Large intestine (tissue), 3 donors: ENCODE data around the gene RASA3. TPM values are rescaled to one million over a fixed set of nuclear protein-coding genes. Genes with fewer than 3 reads are reported as not detected.

Source experiments
- DNase-seq, 2 donors: peaks; one replicate each; pipeline versions ENCODE4 v3.0.0 to v3.0.0-alpha.2; 2013
- H3K27ac ChIP-seq: one replicate; pipeline ENCODE4 v1.5.1; 2013; ENCODE audit warnings: low read length
- H3K27me3 ChIP-seq: 2 replicates; pipeline ENCODE4 v1.6.1; 2013; ENCODE audit warnings: low read length; ENCODE audit not compliant: control insufficient read depth, insufficient read depth
- H3K36me3 ChIP-seq: 2 replicates; pipeline ENCODE4 v1.6.1; 2013; ENCODE audit warnings: low read length; ENCODE audit not compliant: control insufficient read depth, insufficient read depth
- H3K4me1 ChIP-seq: one replicate; pipeline ENCODE4 v1.6.1; 2013; ENCODE audit warnings: low read length; ENCODE audit not compliant: control insufficient read depth, insufficient read depth
- H3K4me3 ChIP-seq: one replicate; pipeline ENCODE4 v1.5.1; 2013; ENCODE audit warnings: low read length
- H3K9me3 ChIP-seq: one replicate; pipeline ENCODE4 v1.6.1; 2013; ENCODE audit warnings: mild to moderate bottlenecking, low read depth, low read length, moderate library complexity; ENCODE audit not compliant: control insufficient read depth
- WGBS: methylation state at CpG from one replicate; pipeline ENCODE4 v1.1.5; 2013; ENCODE audit warnings: low lambda C conversion rate; ENCODE audit not compliant: insufficient coverage; 5-methylcytosine and 5-hydroxymethylcytosine counted together
- polyA plus RNA-seq: library from polyadenylated mRNA; unstranded; fragments of 120-200 nt; gene quantifications from one replicate; pipeline ENCODE4 v1.2.1, GENCODE V29; 2013

RASA3 gene
- polyA plus RNA-seq, 1 donor, result 8.3 TPM

GRCh38 chr13:114008964-114009589 lies 123.3 kb downstream of the RASA3 start:
- H3K36me3 ChIP-seq, result peaks cover 26% of the 10 kb centered on the region
- DNase-seq, result no peak

GRCh38 chr13:114007566-114007965 lies 124.9 kb downstream of the RASA3 start:
- Histone ChIP-seq H3K36me3 (peaks cover 25% of the 10 kb centered on the region), H3K27ac (no peak overlapping the region), H3K4me3 (no peak overlapping the region), H3K4me1 (no peaks in the 10 kb centered on the region), H3K27me3 (no peaks in the 10 kb centered on the region), H3K9me3 (peaks cover 4% of the 10 kb centered on the region)
- WGBS, result no CpG with 5 or more reads among the region's 12 CpGs
- DNase-seq, result no peak

More at GRCh38 chr13:114008964-114009589, 123.3 kb downstream of the RASA3 start:
- Histone ChIP-seq H3K9me3 (peaks cover 4% of the 10 kb centered on the region), H3K4me1 (no peaks in the 10 kb centered on the region), H3K4me3 (no peak overlapping the region), H3K27me3 (no peaks in the 10 kb centered on the region), H3K27ac (no peak overlapping the region)
- WGBS, result no CpG with 5 or more reads among the region's 33 CpGs

- H3K36me3 ChIP-seq, result peaks cover 20% of the 10 kb centered on the region
- H3K27me3 ChIP-seq, result no peaks in the 10 kb centered on the region
- WGBS, result no CpG with 5 or more reads among the region's 15 CpGs
- no peak for DNase-seq
- peaks cover 2% of the 10 kb centered on the region for H3K9me3 ChIP-seq
- H3K27ac ChIP-seq, result no peak overlapping the region
- H3K4me3 ChIP-seq, result no peak overlapping the region
- H3K4me1 ChIP-seq, result no peaks in the 10 kb centered on the region
These were observed 127.2 kb downstream of the RASA3 start for GRCh38 chr13:114005206-114005724.

- peaks cover 15% of the 10 kb centered on the region for H3K36me3 ChIP-seq
- WGBS, result 50% methylated on average over 1 of the region's 41 CpGs
- peak in 1 of 2 donors; percentile 14 for DNase-seq
- no peak overlapping the region for H3K27ac ChIP-seq
- no peaks in the 10 kb centered on the region for H3K4me1 ChIP-seq
- no peaks in the 10 kb centered on the region for H3K9me3 ChIP-seq
- H3K27me3 ChIP-seq, result no peaks in the 10 kb centered on the region
- no peak overlapping the region for H3K4me3 ChIP-seq
These were observed 127.8 kb downstream of the RASA3 start for GRCh38 chr13:114004420-114005205.

GRCh38 chr13:114002771-114003321 lies 129.6 kb downstream of the RASA3 start:
- no peaks in the 10 kb centered on the region for H3K9me3 ChIP-seq
- H3K4me1 ChIP-seq, result no peaks in the 10 kb centered on the region
- peaks cover 8% of the 10 kb centered on the region for H3K36me3 ChIP-seq
- no peaks in the 10 kb centered on the region for H3K27me3 ChIP-seq
- H3K27ac ChIP-seq, result no peak overlapping the region
- WGBS, result no CpG with 5 or more reads among the region's 24 CpGs
- DNase-seq, result no peak
- H3K4me3 ChIP-seq, result no peak overlapping the region

GRCh38 chr13:114002009-114002544 lies 130.3 kb downstream of the RASA3 start:
- WGBS, result 80% methylated on average over 1 of the region's 27 CpGs
- Histone ChIP-seq H3K4me3 (no peak overlapping the region), H3K36me3 (peaks cover 8% of the 10 kb centered on the region), H3K4me1 (no peaks in the 10 kb centered on the region), H3K27me3 (no peaks in the 10 kb centered on the region), H3K9me3 (no peaks in the 10 kb centered on the region), H3K27ac (no peak overlapping the region)
- no peak for DNase-seq

- peaks cover 8% of the 10 kb centered on the region for H3K36me3 ChIP-seq
- no peak overlapping the region for H3K4me3 ChIP-seq
- H3K9me3 ChIP-seq, result no peaks in the 10 kb centered on the region
- no CpG with 5 or more reads among the region's 46 CpGs for WGBS
- no peaks in the 10 kb centered on the region for H3K27me3 ChIP-seq
- no peak overlapping the region for H3K27ac ChIP-seq
- DNase-seq, result no peak
- H3K4me1 ChIP-seq, result no peaks in the 10 kb centered on the region
These were observed 131.0 kb downstream of the RASA3 start for GRCh38 chr13:114001331-114002008.

- H3K27ac ChIP-seq, result no peak overlapping the region
- H3K4me1 ChIP-seq, result no peaks in the 10 kb centered on the region
- no peak for DNase-seq
- H3K4me3 ChIP-seq, result no peak overlapping the region
- 80% methylated on average over 1 of the region's 26 CpGs for WGBS
- H3K27me3 ChIP-seq, result no peaks in the 10 kb centered on the region
- peaks cover 3% of the 10 kb centered on the region for H3K9me3 ChIP-seq
- peaks cover 12% of the 10 kb centered on the region for H3K36me3 ChIP-seq
These were observed 132.0 kb downstream of the RASA3 start for GRCh38 chr13:114000151-114001040.

GRCh38 chr13:113999618-113999910 lies 132.9 kb downstream of the RASA3 start:
- Histone ChIP-seq H3K27ac (no peak overlapping the region), H3K36me3 (peaks cover 17% of the 10 kb centered on the region), H3K27me3 (no peaks in the 10 kb centered on the region), H3K9me3 (peaks cover 3% of the 10 kb centered on the region), H3K4me3 (no peak overlapping the region), H3K4me1 (no peaks in the 10 kb centered on the region)
- WGBS, result no CpG with 5 or more reads among the region's 10 CpGs
- no peak for DNase-seq
